IgD-negative memory B cell (primary cell): ENCODE measurements around the gene CSH1. TPM values are rescaled to one million over a fixed set of nuclear protein-coding genes. Genes with fewer than 3 reads are reported as not detected.
A peak's percentile ranks its signal among the peaks of the same experiment; 100 is the strongest.
"Not testable (repeated sequence)": the region's sequence is repeated elsewhere in the genome, so short reads cannot be mapped to it uniquely, and the experiment has no call there.

Experiments used
- H3K27ac Mint-ChIP-seq, 3 donors: one replicate each; pipeline ENCODE4 v1.8.0; 2020 to 2022; ENCODE audit warnings: mild to moderate bottlenecking in 3 of 3, mixed read lengths in 3 of 3, moderate library complexity in 1 of 3
- H3K27me3 Mint-ChIP-seq: one replicate; pipeline ENCODE4 v1.8.0; 2021; ENCODE audit warnings: mixed read lengths
- H3K36me3 Mint-ChIP-seq: one replicate; pipeline ENCODE4 v1.8.0; 2020; ENCODE audit warnings: mild to moderate bottlenecking, mixed read lengths
- H3K4me1 Mint-ChIP-seq, 3 donors: one replicate each; pipeline ENCODE4 v1.8.0; 2020 to 2022; ENCODE audit warnings: mixed read lengths in 3 of 3, mild to moderate bottlenecking in 1 of 3
- H3K4me3 Mint-ChIP-seq, 4 donors: one replicate each; pipeline ENCODE4 v1.8.0; 2020 to 2022; ENCODE audit warnings: mild to moderate bottlenecking in 4 of 4, mixed read lengths in 4 of 4, moderate library complexity in 3 of 4
- H3K9me3 Mint-ChIP-seq, 3 donors: one replicate each; pipeline ENCODE4 v1.8.0; 2020 to 2021; ENCODE audit warnings: mixed read lengths in 3 of 3, mild to moderate bottlenecking in 1 of 3
- polyA plus RNA-seq: library from polyadenylated mRNA; unstranded; fragments of 300-500 nt; fragmentation: Illumina TruSeq; gene quantifications from one replicate; pipeline ENCODE4 v1.2.3, GENCODE V29; 2021

CSH1 gene
- polyA plus RNA-seq, 1 donor from 2014 or later = not detected

DNA sequence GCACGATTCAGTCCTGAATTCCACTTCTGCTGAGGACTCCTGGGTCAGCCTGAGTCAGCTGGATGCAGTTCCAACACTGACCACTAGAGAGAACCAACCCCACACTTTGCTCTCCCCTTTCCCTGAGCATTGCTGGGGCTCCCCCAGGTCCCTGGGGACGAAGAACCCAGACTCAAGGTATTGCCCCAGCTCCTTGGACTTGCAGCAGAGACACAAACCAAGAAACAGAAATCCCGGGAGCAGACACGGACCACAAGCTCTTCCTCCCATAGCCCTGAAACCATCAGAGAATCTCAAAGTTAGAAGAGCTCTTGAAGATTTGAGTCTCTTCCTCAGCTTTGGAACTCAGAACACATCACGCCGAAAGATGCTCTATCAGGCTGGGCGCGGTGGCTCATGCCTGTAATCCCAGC lies 22.9 kb upstream of the CSH1 start:
- peak overlapping the region; percentile 1 to 64 (median 33) for H3K27ac Mint-ChIP-seq
- peaks cover 1% of the 10 kb centered on the region for H3K36me3 Mint-ChIP-seq
- no peaks in the 10 kb centered on the region for H3K9me3 Mint-ChIP-seq
- peaks cover 6% of the 10 kb centered on the region for H3K27me3 Mint-ChIP-seq
- H3K4me3 Mint-ChIP-seq = peak overlapping the region; percentile 30 to 73 (median 64)
- H3K4me1 Mint-ChIP-seq = peaks cover 24 to 48% (median 43%) of the 10 kb centered on the region in 3 donors

GRCh38 chr17:63918789-63919305 lies 22.5 kb upstream of the CSH1 start, which contains the start of gene GH1:
GH1 (minus strand) TSS chr17:63918839; CDS start chr17:63918776, 63 bp downstream.
- H3K9me3 Mint-ChIP-seq, H3K36me3 Mint-ChIP-seq, H3K27me3 Mint-ChIP-seq: not testable (repeated sequence)
- peak within 1 kb of the TSS; percentile 30 to 74 (median 64) for H3K4me3 Mint-ChIP-seq
- H3K4me1 Mint-ChIP-seq = peaks cover 24 to 46% (median 40%) of the 10 kb centered on the region in 3 donors
- H3K27ac Mint-ChIP-seq = peak within 1 kb of the TSS; percentile 1 to 64 (median 33)

- no peak overlapping the region for H3K27ac Mint-ChIP-seq
- H3K36me3 Mint-ChIP-seq = peaks cover 1% of the 10 kb centered on the region
- no peak overlapping the region for H3K4me3 Mint-ChIP-seq
- H3K9me3 Mint-ChIP-seq = no peaks in the 10 kb centered on the region
- H3K4me1 Mint-ChIP-seq = peaks cover 24 to 43% (median 39%) of the 10 kb centered on the region in 3 donors
- peaks cover 6% of the 10 kb centered on the region for H3K27me3 Mint-ChIP-seq
These were observed 21.9 kb upstream of the CSH1 start for GRCh38 chr17:63918305-63918704.

- H3K36me3 Mint-ChIP-seq = peaks cover 1% of the 10 kb centered on the region
- peaks cover 6% of the 10 kb centered on the region for H3K27me3 Mint-ChIP-seq
- H3K27ac Mint-ChIP-seq = no peak overlapping the region
- H3K9me3 Mint-ChIP-seq = no peaks in the 10 kb centered on the region
- no peak overlapping the region for H3K4me3 Mint-ChIP-seq
- peaks cover 23 to 41% (median 37%) of the 10 kb centered on the region in 3 donors for H3K4me1 Mint-ChIP-seq
These were observed 21.3 kb upstream of the CSH1 start for GRCh38 chr17:63917646-63918045.

GRCh38 chr17:63917206-63917605 lies 20.8 kb upstream of the CSH1 start:
- peaks cover 19 to 38% (median 34%) of the 10 kb centered on the region in 3 donors for H3K4me1 Mint-ChIP-seq
- not testable (repeated sequence) for H3K36me3 Mint-ChIP-seq, H3K27ac Mint-ChIP-seq, H3K4me3 Mint-ChIP-seq, H3K9me3 Mint-ChIP-seq, H3K27me3 Mint-ChIP-seq

- Mint-ChIP-seq H3K27ac (no peak overlapping the region), H3K4me3 (no peak overlapping the region), H3K36me3 (peaks cover 1% of the 10 kb centered on the region), H3K9me3 (no peaks in the 10 kb centered on the region), H3K4me1 (peaks cover 16 to 39% (median 31%) of the 10 kb centered on the region in 3 donors), H3K27me3 (peaks cover 6% of the 10 kb centered on the region)
These were observed 20.3 kb upstream of the CSH1 start for GRCh38 chr17:63916566-63917185.

- H3K36me3 Mint-ChIP-seq, H3K27me3 Mint-ChIP-seq, H3K9me3 Mint-ChIP-seq: not testable (repeated sequence)
- Mint-ChIP-seq H3K4me1 (peaks cover 16 to 37% (median 26%) of the 10 kb centered on the region in 3 donors), H3K4me3 (peak overlapping the region in 3 of 4 donors; percentile 8 to 65 (median 58)), H3K27ac (peak overlapping the region; percentile 1 to 59 (median 21))
These were observed 19.4 kb upstream of the CSH1 start for GRCh38 chr17:63915753-63916152.

DNA sequence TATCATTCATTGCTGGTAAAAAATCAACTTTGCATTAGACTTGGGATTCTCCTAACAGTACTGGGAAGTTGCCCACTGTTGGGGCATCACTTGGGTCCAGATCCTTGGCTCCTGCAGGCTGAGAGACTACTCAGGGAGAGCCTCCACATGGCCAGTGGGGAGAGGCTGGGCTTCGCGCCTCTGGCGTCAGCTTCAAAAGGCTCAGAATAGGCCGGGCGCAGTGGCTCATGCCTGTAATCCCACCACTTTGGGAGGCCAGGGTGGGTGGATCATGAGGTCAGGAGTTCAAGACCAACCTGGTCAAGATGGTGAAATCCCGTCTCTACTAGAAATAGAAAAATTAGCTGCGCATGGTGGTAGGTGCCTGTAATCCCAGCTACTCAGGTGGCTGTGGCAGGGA lies 18.1 kb upstream of the CSH1 start:
- Mint-ChIP-seq H3K27me3 (peaks cover 8% of the 10 kb centered on the region), H3K36me3 (peaks cover 1% of the 10 kb centered on the region), H3K27ac (no peak overlapping the region), H3K4me3 (no peak overlapping the region), H3K9me3 (no peaks in the 10 kb centered on the region), H3K4me1 (peaks cover 16 to 29% (median 18%) of the 10 kb centered on the region in 3 donors)

- no peaks in the 10 kb centered on the region for H3K9me3 Mint-ChIP-seq
- H3K4me3 Mint-ChIP-seq = no peak overlapping the region
- H3K4me1 Mint-ChIP-seq = peaks cover 10 to 22% (median 13%) of the 10 kb centered on the region in 3 donors
- peaks cover 7% of the 10 kb centered on the region for H3K27me3 Mint-ChIP-seq
- no peaks in the 10 kb centered on the region for H3K36me3 Mint-ChIP-seq
- no peak overlapping the region for H3K27ac Mint-ChIP-seq
These were observed 15.3 kb upstream of the CSH1 start for GRCh38 chr17:63911657-63912100.

DNA sequence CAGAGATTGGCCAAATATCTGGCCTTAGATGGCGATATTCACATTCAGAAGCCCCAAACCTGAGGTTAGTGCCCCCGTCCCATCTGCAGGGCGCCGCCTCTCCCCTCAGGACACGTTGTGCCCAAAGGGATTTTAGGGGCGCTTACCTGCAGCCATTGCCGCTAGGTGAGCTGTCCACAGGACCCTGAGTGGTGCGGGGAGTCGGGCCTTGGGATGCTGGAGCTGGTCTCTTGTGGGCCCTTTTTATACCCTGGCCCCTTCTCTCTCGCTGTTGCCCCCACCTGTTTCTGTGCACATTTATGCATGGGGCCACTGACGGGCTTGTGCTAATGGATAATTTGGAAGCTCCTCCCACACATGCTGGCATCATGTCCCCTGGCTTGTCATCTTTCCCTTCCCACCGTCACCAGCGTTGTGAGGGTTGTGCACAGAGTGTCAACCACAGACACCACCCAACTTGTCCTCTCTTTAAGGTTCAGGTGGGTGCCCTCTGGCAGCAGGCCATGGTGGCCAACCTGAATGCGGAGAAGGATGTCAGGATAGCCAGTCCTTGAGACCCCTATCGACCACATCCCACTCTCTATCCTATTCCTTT lies 14.8 kb upstream of the CSH1 start, which contains the start of gene CSHL1:
Gene CSHL1 (minus strand): TSS at position 218 of the 595 bp plus-strand sequence. CDS start 62 bp downstream, at position 156.
- no peaks in the 10 kb centered on the region for H3K36me3 Mint-ChIP-seq
- H3K27ac Mint-ChIP-seq = peak within 1 kb of the TSS in 1 of 3 donors; percentile 93

GRCh38 chr17:63910096-63910495 lies 13.7 kb upstream of the CSH1 start:
- Mint-ChIP-seq H3K27me3 (peaks cover 3% of the 10 kb centered on the region), H3K4me3 (no peak overlapping the region), H3K4me1 (peaks cover 0 to 9% (median 3%) of the 10 kb centered on the region in 3 donors), H3K9me3 (no peaks in the 10 kb centered on the region), H3K36me3 (no peaks in the 10 kb centered on the region), H3K27ac (peak overlapping the region in 1 of 3 donors; percentile 93)

More for the DNA sequence above, 14.8 kb upstream of the CSH1 start, which contains the start of gene CSHL1:
- peaks cover 7 to 17% (median 10%) of the 10 kb centered on the region in 3 donors for H3K4me1 Mint-ChIP-seq
- H3K4me3 Mint-ChIP-seq = no peak within 1 kb of the TSS
- H3K27me3 Mint-ChIP-seq = peaks cover 4% of the 10 kb centered on the region
- no peaks in the 10 kb centered on the region for H3K9me3 Mint-ChIP-seq

DNA sequence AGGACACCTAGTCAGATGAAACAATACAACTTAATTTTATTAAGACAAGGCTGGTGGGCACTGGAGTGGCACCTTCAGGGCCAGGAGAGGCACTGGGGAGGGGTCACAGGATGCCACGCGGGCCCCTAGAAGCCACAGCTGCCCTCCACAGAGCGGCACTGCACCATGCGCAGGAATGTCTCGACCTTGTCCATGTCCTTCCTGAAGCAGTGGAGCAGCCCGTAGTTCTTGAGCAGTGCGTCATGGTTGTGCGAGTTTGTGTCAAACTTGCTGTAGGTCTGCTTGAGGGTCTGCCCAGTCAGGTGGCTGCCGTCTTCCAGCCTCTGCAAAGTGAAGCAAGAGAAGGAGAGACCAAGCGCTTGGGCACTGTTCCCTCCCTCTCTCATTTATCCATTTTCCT lies 13.2 kb upstream of the CSH1 start:
- not testable (repeated sequence) for H3K4me1 Mint-ChIP-seq, H3K9me3 Mint-ChIP-seq, H3K4me3 Mint-ChIP-seq, H3K36me3 Mint-ChIP-seq, H3K27me3 Mint-ChIP-seq
- peak overlapping the region in 1 of 3 donors; percentile 38 for H3K27ac Mint-ChIP-seq

DNA sequence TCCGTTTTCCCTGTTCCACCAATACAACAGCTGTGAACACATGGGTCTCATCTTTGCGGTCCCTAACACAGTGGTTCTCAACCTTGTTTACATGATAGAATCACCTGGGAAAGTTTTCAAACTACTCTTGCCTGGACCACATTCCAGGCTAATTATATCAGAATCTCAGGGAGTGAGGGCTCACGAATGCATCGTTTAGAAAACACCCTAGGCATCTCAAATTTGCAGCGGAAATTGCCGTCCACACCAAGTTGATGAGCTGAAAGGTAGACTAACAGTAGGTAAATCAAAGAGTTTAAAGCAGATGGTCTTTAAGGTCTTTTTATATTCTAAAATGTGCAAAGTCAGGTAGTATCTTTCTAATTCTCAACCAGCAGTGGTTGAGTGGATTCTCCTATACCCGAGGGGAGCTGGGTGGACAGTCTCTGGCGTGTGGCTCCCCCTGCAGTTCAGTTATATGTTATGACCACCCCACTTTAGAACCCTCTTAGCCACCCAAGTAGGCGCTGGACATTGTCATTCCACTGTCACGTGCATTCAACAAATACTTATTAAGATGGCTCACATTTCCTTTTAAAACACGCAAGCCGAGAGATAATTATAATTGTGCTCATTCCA lies 10.9 kb upstream of the CSH1 start:
- not testable (repeated sequence) for H3K4me3 Mint-ChIP-seq, H3K4me1 Mint-ChIP-seq, H3K27me3 Mint-ChIP-seq, H3K27ac Mint-ChIP-seq, H3K9me3 Mint-ChIP-seq, H3K36me3 Mint-ChIP-seq

DNA sequence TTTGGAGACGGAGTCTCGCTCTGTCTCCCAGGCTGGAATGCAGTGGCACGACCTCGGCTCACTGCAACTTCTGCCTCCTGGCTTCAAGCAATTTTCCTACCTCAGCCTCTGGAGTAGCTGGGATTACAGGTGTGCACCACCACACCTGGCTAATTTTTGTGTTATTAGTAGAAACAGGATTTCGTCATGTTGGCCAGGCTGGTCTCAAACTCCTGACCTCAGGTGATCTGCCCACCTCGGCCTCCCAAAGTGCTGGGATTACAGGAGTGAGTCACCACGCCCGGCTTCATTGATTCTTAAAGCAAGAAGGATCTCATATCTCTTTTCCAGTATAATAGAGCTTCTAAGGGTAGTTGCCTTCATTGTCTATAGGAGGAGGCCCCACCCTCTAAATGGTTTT lies 8.4 kb upstream of the CSH1 start:
- not testable (repeated sequence) for H3K9me3 Mint-ChIP-seq, H3K27me3 Mint-ChIP-seq, H3K4me3 Mint-ChIP-seq, H3K27ac Mint-ChIP-seq, H3K4me1 Mint-ChIP-seq, H3K36me3 Mint-ChIP-seq

GRCh38 chr17:63903787-63904201 lies 7.4 kb upstream of the CSH1 start:
- not testable (repeated sequence) for H3K4me1 Mint-ChIP-seq, H3K4me3 Mint-ChIP-seq, H3K36me3 Mint-ChIP-seq, H3K9me3 Mint-ChIP-seq, H3K27me3 Mint-ChIP-seq
- H3K27ac Mint-ChIP-seq = peak overlapping the region in 1 of 3 donors; percentile 78
